22Rv1 (cell line): ENCODE measurements around the gene FAM124A.

Source experiments
- H3K27ac ChIP-seq: fragments of 450-650 bp; 2 replicates; pipeline ENCODE4 v1.5.1; 2017
- ZFX ChIP-seq: fragments of 450-650 bp; IDR thresholded peaks from 2 replicates; pipeline ENCODE4 v1.6.1; 2017; ENCODE audit warnings: antibody characterized with exemption, borderline replicate concordance
- TF ChIP-seq, protein P1 (sequence below): fragments of 450-650 bp; IDR thresholded peaks from 2 replicates; pipeline ENCODE4 v1.5.1; 2017; ENCODE audit warnings: mild to moderate bottlenecking

FAM124A gene

DNA sequence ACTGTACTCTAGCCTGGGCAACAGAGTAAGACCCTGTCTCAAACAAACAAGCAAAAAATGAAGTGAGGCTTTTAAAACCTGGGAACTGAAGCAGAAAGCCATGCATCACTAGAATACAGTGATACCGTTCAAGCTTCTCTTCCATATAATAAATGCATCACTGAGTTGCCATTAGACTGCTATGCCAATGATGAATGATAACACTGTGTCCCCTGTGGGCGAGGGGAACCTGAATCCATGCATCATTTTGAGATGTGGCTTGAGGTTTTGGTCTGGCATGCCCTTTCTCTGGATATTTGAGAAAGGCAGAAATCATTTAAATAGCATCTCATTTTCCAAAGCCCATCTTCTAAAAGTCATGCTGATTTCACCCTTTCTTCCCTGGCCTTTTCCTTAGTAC lies 1.5 kb upstream of the FAM124A start:
- no peak overlapping the region for H3K27ac ChIP-seq
- TF ChIP-seq, protein P1, sequence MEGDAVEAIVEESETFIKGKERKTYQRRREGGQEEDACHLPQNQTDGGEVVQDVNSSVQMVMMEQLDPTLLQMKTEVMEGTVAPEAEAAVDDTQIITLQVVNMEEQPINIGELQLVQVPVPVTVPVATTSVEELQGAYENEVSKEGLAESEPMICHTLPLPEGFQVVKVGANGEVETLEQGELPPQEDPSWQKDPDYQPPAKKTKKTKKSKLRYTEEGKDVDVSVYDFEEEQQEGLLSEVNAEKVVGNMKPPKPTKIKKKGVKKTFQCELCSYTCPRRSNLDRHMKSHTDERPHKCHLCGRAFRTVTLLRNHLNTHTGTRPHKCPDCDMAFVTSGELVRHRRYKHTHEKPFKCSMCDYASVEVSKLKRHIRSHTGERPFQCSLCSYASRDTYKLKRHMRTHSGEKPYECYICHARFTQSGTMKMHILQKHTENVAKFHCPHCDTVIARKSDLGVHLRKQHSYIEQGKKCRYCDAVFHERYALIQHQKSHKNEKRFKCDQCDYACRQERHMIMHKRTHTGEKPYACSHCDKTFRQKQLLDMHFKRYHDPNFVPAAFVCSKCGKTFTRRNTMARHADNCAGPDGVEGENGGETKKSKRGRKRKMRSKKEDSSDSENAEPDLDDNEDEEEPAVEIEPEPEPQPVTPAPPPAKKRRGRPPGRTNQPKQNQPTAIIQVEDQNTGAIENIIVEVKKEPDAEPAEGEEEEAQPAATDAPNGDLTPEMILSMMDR: no peak
- no peak for TF ChIP-seq ZFX

DNA sequence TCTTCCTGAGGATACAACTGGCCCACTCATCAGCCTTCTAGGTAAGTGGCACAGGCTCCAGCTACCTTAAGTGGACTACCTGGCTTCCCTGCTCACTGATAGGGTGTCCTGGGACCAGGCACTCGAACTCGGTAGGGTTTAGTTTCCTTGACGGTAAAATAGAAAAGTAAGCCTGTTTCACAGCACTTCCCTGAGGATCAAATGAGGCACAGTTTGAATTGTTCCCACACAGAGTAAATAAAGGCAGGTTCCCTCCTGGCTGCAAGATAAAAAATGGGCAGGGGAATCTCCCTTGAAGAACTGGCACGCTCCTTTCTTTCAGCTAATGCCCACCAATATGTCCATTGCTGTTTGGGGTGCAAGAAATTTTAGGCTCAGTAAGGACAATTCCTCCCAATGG lies 1.1 kb upstream of the FAM124A start:
- TF ChIP-seq, protein P1: no peak
- no peak for TF ChIP-seq ZFX
- no peak overlapping the region for H3K27ac ChIP-seq

DNA sequence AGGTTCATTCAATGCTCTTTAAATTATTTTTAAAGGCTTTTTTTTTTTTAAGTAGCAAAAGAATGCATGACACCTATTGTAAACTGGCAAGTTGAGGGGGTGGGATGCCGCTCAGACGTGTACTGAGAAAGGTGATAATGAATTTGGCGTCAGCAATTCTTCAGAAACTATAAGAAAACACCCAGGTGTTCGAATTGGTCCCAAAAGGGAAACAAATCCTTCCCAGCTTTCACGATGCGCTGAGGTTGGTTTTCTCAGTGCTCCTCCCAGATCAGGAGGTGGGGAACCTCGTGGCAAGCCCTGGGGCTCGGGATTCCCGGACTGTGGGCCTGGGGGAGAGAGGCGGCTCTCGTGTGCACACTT lies 543 bp upstream of the FAM124A start:
- TF ChIP-seq, protein P1: no peak
- no peak for TF ChIP-seq ZFX
- H3K27ac ChIP-seq: no peak overlapping the region

DNA sequence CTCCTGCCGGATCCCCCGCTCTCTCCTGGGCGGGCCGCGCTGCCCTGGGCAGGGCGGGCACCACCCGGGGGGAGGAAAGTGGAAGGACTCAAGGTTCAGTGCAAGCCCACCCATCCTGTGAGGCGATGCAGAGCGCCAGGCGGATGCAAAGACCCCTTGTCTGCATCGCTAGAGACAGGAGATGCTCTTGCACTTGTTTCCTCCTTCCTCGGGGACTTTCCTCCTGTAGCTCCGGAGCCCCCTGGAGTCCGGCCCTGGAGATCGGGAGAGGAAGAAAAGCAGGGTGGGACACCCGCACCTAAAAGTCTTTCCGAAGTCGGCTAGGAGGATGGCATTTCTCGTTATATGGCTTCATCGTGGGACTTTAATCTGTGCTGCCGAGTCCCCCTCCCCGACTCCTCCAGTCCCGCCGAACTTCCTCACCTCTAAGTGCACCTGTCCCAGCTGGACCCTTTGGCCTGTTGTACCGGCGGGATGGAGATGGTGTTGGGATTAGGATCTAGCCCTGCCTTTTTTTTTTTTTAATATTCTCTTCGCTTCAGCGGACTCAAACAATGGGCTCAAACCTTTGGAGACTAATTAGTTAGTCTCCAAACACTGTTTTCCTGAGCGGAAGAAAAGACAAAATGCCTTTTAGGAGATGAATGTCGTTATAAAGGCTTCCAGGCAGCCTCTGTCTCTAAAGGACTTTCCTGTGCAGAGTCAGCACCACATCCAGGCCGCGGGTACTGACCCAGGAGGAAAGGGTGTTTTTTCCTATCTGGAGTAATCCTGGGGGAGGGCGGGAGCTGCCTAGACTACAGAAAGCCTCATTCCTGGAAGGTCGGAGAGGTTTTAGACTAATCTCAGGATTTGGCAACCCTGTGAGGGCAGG lies 725 bp downstream of the FAM124A start:
- H3K27ac ChIP-seq: no peak overlapping the region
- no peak for TF ChIP-seq ZFX
- TF ChIP-seq, protein P1: peak; percentile 3; the same call in 1 of the 2 replicates

DNA sequence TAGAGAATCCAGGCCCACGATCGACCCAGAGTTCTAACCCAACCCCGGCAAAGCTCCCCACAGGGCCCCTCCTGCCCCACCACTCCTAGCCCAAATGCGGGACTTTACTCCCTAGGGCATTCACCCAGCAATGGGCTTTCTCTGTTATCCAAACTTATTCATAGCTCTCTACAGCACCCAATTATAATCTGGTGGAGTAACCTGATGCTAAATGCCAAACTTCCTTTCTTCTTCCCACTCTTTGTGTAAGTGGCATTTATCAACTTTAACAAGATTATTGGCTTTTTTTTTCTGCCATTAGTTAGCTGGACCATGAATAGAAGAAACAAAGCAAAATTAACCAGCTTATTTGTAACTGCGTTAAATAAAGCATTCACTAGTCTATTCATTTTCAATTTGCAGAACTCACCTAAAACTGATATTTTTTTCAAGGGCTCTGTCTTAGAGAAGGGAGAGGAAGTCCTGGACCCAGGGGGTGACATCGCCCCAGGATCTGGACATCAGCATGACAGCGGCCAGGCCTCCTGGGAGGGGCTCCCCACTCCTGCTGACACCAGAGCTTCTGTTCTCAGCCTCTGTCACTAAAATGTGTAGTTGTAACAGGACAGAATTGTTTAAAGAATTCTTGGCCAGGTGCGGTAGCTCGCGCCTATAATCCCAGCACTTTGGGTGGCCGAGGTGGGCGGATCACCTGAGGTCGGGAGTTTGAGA lies 1.5 kb downstream of the FAM124A start:
- H3K27ac ChIP-seq: no peak overlapping the region
- TF ChIP-seq, protein P1: no peak
- no peak for TF ChIP-seq ZFX

DNA sequence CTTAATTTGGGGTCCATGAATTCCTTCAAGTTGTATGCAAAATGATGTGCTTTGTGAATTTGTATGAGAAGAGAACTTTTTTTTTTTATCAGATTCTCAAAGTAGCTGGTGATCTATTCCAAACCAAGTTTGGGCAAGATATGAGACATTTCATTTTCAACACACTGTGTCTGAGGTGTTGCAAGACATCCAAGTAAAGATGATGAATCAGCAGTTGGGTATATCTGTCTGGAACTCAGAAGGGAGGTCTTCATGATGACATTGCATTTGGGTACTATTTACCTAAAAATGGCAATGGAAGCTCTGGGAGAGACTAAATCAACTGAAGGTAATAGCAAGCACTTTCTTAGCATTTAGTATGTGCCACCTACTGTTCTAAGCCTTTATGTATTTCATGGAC lies 2.8 kb downstream of the FAM124A start:
- no peak overlapping the region for H3K27ac ChIP-seq
- TF ChIP-seq ZFX: no peak

DNA sequence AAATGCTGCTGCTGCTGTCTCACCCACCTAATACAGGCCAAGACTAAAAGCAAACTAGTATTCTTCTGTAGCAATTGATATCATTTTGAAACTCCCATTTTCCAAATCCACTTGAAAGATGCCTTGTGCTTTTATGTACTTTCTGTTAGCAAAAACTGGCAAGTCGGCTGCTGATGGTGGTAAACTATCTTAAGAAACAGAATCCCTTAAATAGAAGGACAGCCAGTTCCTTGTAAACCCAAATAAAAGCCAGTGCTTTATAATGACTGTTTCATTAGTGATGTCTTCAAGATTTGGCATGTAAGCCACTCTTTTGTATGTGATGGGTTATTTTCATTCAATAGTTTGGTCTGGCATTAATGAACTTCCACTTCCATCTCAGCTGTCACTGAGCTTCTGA lies 5.2 kb downstream of the FAM124A start:
- TF ChIP-seq, protein P1: no peak
- no peak for TF ChIP-seq ZFX
- H3K27ac ChIP-seq: no peak overlapping the region
